ENCODE results near the gene FYN.
"Not testable (repeated sequence)": the region's sequence is repeated elsewhere in the genome, so short reads cannot be mapped to it uniquely, and the experiment has no call there.

The FYN gene

GRCh38 chr6:111850295-111850937 lies 22.8 kb downstream of the FYN start:
- DNase-seq (ENCODE audit: low read depth in 2 of 2), result no peak

GRCh38 chr6:111849298-111849697 lies 24.0 kb downstream of the FYN start:
- DNase-seq (ENCODE audit: low read depth in 2 of 2), result no peak

GRCh38 chr6:111848262-111848812 lies 24.9 kb downstream of the FYN start:
- DNase-seq (ENCODE audit: low read depth in 2 of 2), result no peak

- no peak for DNase-seq (ENCODE audit: low read depth in 2 of 2)
Measured at GRCh38 chr6:111846492-111847409, 26.5 kb downstream of the FYN start.

GRCh38 chr6:111846066-111846465 lies 27.2 kb downstream of the FYN start:
- no peak for DNase-seq (ENCODE audit: low read depth in 2 of 2)

- no peak for DNase-seq (ENCODE audit: low read depth in 2 of 2)
Measured at GRCh38 chr6:111845441-111845871, 27.8 kb downstream of the FYN start.

- DNase-seq (ENCODE audit: low read depth in 2 of 2), result no peak
Measured at GRCh38 chr6:111844921-111845320, 28.3 kb downstream of the FYN start.

GRCh38 chr6:111844376-111844775 lies 28.9 kb downstream of the FYN start:
- no peak for DNase-seq (ENCODE audit: low read depth in 2 of 2)

- DNase-seq (ENCODE audit: low read depth in 2 of 2), result peak in 1 of 2 donors; percentile 58
Measured at GRCh38 chr6:111843347-111844147, 29.7 kb downstream of the FYN start.

- DNase-seq (ENCODE audit: low read depth in 2 of 2), result no peak
Measured at GRCh38 chr6:111842891-111843290, 30.4 kb downstream of the FYN start.

GRCh38 chr6:111842271-111842822 lies 30.9 kb downstream of the FYN start:
- DNase-seq (ENCODE audit: low read depth in 2 of 2), result no peak

- DNase-seq (ENCODE audit: low read depth in 2 of 2), result no peak
Measured at GRCh38 chr6:111841822-111842221, 31.4 kb downstream of the FYN start.

GRCh38 chr6:111840803-111841202 lies 32.4 kb downstream of the FYN start:
- no peak for DNase-seq (ENCODE audit: low read depth in 2 of 2)

- no peak for DNase-seq (ENCODE audit: low read depth in 2 of 2)
Measured at GRCh38 chr6:111838749-111839484, 34.3 kb downstream of the FYN start.

- peak; percentile 52 for DNase-seq (ENCODE audit: low read depth in 2 of 2)
Measured at GRCh38 chr6:111837641-111838500, 35.4 kb downstream of the FYN start.

GRCh38 chr6:111837007-111837406 lies 36.2 kb downstream of the FYN start:
- DNase-seq (ENCODE audit: low read depth in 2 of 2), result no peak

- DNase-seq (ENCODE audit: low read depth in 2 of 2), result no peak
Measured at GRCh38 chr6:111835807-111836206, 37.4 kb downstream of the FYN start.

GRCh38 chr6:111835398-111835797 lies 37.9 kb downstream of the FYN start:
- not testable (repeated sequence) for DNase-seq (ENCODE audit: low read depth in 2 of 2)

GRCh38 chr6:111834356-111834755 lies 38.9 kb downstream of the FYN start:
- DNase-seq (ENCODE audit: low read depth in 2 of 2), result no peak

Data from stimulated activated CD4-positive, alpha-beta T cell treated with anti-CD3 and anti-CD28 coated beads, Interleukin-15, amount 100 ng/mL, for 48 hours (primary cell).